Mammary epithelial cell (primary cell): ENCODE measurements around the gene CLEC2B.

ENCODE experiments used
- EZH2 ChIP-seq: IDR thresholded peaks from 2 replicates; pipeline ENCODE4 v1.6.1; 2012; ENCODE audit warnings: low read length, inconsistent platforms, borderline replicate concordance
- TF ChIP-seq, protein P1 (sequence below), 2 donors: IDR thresholded peaks in 1 of 2; conservative IDR thresholded peaks in 1 of 2; 2 replicates each; pipeline ENCODE4 v1.5.1; 2011 to 2012; ENCODE audit warnings: inconsistent platforms in 2 of 2, low read length in 2 of 2, mild to moderate bottlenecking in 2 of 2, control low read depth in 1 of 2, low read depth in 1 of 2; ENCODE audit not compliant: insufficient read depth in 1 of 2; ENCODE audit errors: extremely low read depth in 1 of 2

GRCh38 chr12:9864913-9865675, 4.1 kb downstream of the CLEC2B start:
- TF ChIP-seq, protein P1, sequence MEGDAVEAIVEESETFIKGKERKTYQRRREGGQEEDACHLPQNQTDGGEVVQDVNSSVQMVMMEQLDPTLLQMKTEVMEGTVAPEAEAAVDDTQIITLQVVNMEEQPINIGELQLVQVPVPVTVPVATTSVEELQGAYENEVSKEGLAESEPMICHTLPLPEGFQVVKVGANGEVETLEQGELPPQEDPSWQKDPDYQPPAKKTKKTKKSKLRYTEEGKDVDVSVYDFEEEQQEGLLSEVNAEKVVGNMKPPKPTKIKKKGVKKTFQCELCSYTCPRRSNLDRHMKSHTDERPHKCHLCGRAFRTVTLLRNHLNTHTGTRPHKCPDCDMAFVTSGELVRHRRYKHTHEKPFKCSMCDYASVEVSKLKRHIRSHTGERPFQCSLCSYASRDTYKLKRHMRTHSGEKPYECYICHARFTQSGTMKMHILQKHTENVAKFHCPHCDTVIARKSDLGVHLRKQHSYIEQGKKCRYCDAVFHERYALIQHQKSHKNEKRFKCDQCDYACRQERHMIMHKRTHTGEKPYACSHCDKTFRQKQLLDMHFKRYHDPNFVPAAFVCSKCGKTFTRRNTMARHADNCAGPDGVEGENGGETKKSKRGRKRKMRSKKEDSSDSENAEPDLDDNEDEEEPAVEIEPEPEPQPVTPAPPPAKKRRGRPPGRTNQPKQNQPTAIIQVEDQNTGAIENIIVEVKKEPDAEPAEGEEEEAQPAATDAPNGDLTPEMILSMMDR (conservative IDR thresholded peaks at IDR 0.05 in 1 of 2, IDR thresholded peaks at IDR 0.05 in 1 of 2; ENCODE audit: extremely low read depth in 1 of 2, insufficient read depth in 1 of 2, low read depth in 1 of 2, low read length in 2 of 2), result no peak
- no peak for TF ChIP-seq EZH2
